A549 treated with RU486 at 1 μM for 4 hours (cell line): ENCODE measurements around the gene APOH. TPM values are rescaled to one million over a fixed set of nuclear protein-coding genes. Genes with fewer than 3 reads are reported as not detected.

Experiments
- total RNA-seq: library from RNA; stranded (reverse); fragments of 200-300 nt; extraction: Qiagen RNA extraction; gene quantifications from 5 replicates; pipeline ENCODE4 v1.2.3, GENCODE V29; 2022; ENCODE audit warnings: low read depth

Gene APOH, protein sequence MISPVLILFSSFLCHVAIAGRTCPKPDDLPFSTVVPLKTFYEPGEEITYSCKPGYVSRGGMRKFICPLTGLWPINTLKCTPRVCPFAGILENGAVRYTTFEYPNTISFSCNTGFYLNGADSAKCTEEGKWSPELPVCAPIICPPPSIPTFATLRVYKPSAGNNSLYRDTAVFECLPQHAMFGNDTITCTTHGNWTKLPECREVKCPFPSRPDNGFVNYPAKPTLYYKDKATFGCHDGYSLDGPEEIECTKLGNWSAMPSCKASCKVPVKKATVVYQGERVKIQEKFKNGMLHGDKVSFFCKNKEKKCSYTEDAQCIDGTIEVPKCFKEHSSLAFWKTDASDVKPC
- total RNA-seq, result 3.6 to 6.2 TPM (median 4.9 TPM) in 5 replicates

DNA sequence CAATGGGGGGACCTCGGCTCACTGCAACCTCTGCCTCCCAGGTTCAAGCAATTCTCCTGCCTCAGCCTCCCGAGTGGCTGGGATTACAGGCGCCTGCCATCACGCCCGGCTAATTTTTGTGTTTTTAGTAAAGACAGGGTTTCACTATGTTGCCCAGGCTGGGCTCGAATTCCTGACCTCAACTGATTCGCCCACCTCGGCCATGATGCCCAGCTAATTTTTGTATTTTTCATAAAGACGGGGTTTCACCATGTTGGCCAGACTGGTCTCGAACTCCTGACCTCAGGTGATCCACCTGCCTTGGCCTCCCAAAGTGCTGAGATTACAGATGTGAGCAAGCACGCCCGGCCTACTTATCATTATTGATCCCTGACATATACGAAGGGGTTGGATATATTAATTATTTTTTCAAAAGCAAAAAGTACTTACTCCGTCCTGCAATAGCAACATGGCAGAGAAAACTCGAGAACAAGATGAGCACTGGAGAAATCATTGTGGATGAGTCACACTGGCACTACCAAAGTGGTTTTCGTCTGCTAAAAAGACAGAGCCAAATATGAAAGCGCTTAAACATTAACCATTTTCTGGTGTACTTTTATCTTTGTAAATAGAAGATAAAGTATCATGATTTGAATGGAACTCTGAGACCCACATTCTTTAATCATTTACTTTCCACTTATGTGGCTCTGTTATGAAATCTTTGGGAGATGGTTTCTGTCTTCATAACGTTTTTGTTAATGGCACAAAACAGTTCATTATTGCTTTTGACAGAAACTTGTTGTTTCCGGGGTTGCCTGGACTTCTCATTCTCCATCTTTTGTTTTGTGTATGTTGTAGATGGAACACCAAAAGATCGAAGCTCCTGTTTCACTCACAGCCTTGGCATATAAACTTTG is at the start of gene APOH:
TSS of gene APOH (minus strand) at position 529 of the 896 bp plus-strand sequence. CDS start at position 493, 36 bp downstream.

DNA sequence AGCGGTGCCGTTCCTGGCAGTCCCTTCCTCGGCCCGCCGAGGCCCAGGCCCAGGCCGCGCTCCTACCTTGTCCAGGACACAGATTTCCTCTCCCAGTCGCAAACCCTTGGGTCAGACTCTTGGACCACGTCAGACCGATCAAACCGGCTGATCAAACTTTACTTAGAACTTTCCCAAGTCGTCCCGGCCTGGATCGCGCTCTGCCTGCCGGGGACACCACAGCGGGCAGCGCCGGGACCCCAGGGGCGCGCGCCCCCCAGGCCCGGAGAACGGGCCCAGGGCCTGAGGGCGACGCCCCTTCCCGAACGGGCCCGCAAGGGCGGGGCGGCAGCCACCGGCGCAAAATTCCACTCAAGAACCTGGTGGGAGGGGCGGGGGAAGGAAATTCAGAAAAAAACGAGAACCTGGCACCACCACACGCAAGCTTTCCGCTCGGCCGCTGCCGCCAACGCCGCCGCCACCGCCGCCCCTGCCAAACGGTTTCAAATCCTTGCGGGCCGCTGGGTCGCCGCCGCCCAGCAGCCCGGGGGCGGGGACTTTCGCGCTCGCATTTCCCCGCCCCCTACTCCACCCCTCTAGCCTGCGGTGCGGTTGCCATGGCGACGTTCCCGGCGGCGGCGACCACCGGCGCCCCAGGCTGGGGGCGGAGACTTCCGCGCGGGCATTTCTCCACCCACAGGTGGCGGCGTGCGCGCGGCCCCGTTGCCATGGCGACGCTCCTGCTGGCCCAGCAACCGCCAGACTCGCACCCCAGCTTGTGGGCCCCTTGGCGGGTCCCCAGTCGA is 37.4 kb downstream of the APOH start, which contains the start of gene CEP112:
TSS of gene CEP112 (minus strand) at position 541 of the 785 bp plus-strand sequence.

Other genes with a start within 250 kb of the APOH start
- 6.3 to 8.0 TPM (median 7.0 TPM) in 5 replicates for gene CEP112, start 37.3 kb downstream of the APOH start, total RNA-seq
- 29.4 to 41.1 TPM (median 37.4 TPM) in 5 replicates for gene PRKCA, start 73.2 kb upstream of the APOH start, total RNA-seq